DND-41 (cell line): Measurements from ENCODE around the gene URB2.

Source experiments
- EZH2 ChIP-seq: IDR thresholded peaks from 3 replicates; pipeline ENCODE4 v1.6.1; 2012; ENCODE audit warnings: borderline replicate concordance, low read depth, mild to moderate bottlenecking, moderate library complexity, low read length, inconsistent platforms; ENCODE audit not compliant: severe bottlenecking
- TF ChIP-seq, protein P1 (sequence below): IDR thresholded peaks from 2 replicates; pipeline ENCODE4 v1.5.1; 2012; ENCODE audit warnings: borderline replicate concordance, low read length, moderate library complexity, mild to moderate bottlenecking; ENCODE audit not compliant: poor library complexity, severe bottlenecking; ENCODE audit errors: extremely low read depth

DNA sequence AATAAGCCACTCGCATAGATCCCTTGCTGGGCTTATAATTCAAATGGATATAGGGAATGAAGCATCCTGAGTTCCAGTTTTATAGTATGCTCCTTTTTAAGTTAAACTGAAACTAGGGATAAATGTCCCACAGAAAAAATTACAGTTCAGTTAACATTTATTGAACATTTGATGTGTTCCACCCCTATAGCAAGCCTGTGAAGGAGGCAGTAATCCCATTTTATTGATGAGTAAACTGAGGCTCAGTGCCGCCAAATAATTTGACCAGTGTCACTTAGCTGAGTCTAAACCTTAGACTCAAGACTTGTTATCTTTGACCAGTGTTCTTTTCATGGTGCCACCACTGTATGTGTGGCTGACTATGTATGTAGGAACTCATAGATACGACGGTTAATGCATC lies 22.4 kb downstream of the URB2 start:
- TF ChIP-seq, protein P1, sequence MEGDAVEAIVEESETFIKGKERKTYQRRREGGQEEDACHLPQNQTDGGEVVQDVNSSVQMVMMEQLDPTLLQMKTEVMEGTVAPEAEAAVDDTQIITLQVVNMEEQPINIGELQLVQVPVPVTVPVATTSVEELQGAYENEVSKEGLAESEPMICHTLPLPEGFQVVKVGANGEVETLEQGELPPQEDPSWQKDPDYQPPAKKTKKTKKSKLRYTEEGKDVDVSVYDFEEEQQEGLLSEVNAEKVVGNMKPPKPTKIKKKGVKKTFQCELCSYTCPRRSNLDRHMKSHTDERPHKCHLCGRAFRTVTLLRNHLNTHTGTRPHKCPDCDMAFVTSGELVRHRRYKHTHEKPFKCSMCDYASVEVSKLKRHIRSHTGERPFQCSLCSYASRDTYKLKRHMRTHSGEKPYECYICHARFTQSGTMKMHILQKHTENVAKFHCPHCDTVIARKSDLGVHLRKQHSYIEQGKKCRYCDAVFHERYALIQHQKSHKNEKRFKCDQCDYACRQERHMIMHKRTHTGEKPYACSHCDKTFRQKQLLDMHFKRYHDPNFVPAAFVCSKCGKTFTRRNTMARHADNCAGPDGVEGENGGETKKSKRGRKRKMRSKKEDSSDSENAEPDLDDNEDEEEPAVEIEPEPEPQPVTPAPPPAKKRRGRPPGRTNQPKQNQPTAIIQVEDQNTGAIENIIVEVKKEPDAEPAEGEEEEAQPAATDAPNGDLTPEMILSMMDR, result no peak
- no peak for TF ChIP-seq EZH2
